Mesenchymal stem cell (in vitro differentiated cells and primary cell): ENCODE data around the gene SEMA4D. TPM values are rescaled to one million over a fixed set of nuclear protein-coding genes. Genes with fewer than 3 reads are reported as not detected.

Source experiments
- small RNA-seq: library from polyadenylated mRNA; stranded (forward); fragments of <200 nt; extraction: miRNeasy Mini kit (QIAGEN cat#:217004); gene quantifications from one replicate; pipeline ENCODE3, GENCODE V24; 2013; ENCODE audit warnings: low read depth

SEMA4D gene

Small RNA genes lying within 50 kb of the gene (small RNA-seq; reads per million reads assigned to genes)
- not detected for gene MIR3153
